Measurements from ENCODE around the gene FABP1.

FABP1 gene

GRCh38 chr2:88136817-88137216 is 9.0 kb upstream of the FABP1 start:
- no peak for DNase-seq (ENCODE audit: low spot score)

- DNase-seq (ENCODE audit: low spot score) = no peak
Observed at GRCh38 chr2:88133875-88134274, 6.0 kb upstream of the FABP1 start.

GRCh38 chr2:88131999-88132368 is 4.1 kb upstream of the FABP1 start:
- DNase-seq (ENCODE audit: low spot score) = no peak

GRCh38 chr2:88131201-88131998 is 3.5 kb upstream of the FABP1 start:
- no peak for DNase-seq (ENCODE audit: low spot score)

GRCh38 chr2:88129313-88129959 is 1.6 kb upstream of the FABP1 start:
- DNase-seq (ENCODE audit: low spot score) = no peak

GRCh38 chr2:88128654-88129312 is 921 bp upstream of the FABP1 start:
- no peak for DNase-seq (ENCODE audit: low spot score)

- DNase-seq (ENCODE audit: low spot score) = no peak
Observed at GRCh38 chr2:88127638-88127887, 299 bp downstream of the FABP1 start.

GRCh38 chr2:88126772-88127637 is 857 bp downstream of the FABP1 start:
- no peak for DNase-seq (ENCODE audit: low spot score)

- DNase-seq (ENCODE audit: low spot score) = no peak
Observed at GRCh38 chr2:88125924-88126771, 1.7 kb downstream of the FABP1 start.

GRCh38 chr2:88125344-88125923 is 2.4 kb downstream of the FABP1 start:
- no peak for DNase-seq (ENCODE audit: low spot score)

- DNase-seq (ENCODE audit: low spot score) = no peak
Observed at GRCh38 chr2:88123975-88124917, 3.6 kb downstream of the FABP1 start.

GRCh38 chr2:88123164-88123974 is 4.5 kb downstream of the FABP1 start:
- DNase-seq (ENCODE audit: low spot score) = no peak

GRCh38 chr2:88122141-88122884 is 5.5 kb downstream of the FABP1 start:
- DNase-seq (ENCODE audit: low spot score) = no peak

- no peak for DNase-seq (ENCODE audit: low spot score)
Observed at GRCh38 chr2:88121678-88122077, 6.2 kb downstream of the FABP1 start.

GRCh38 chr2:88117973-88118372 is 9.9 kb downstream of the FABP1 start:
- DNase-seq (ENCODE audit: low spot score) = no peak

GRCh38 chr2:88116669-88117432 is 11.0 kb downstream of the FABP1 start:
- DNase-seq (ENCODE audit: low spot score) = no peak

- no peak for DNase-seq (ENCODE audit: low spot score)
Observed at GRCh38 chr2:88115825-88116518, 11.9 kb downstream of the FABP1 start.
